HCT116 (cell line): Measurements from ENCODE around the gene GPA33.

ENCODE experiments used
- ATF3 ChIP-seq: IDR thresholded peaks from 2 replicates; pipeline ENCODE4 v1.6.1; 2012
- EGR1 ChIP-seq: IDR thresholded peaks from 2 replicates; pipeline ENCODE4 v1.6.1; 2012; ENCODE audit warnings: low read depth
- EZH2 ChIP-seq: fragments of 200-600 bp; sonication (generic); IDR thresholded peaks from 2 replicates; pipeline ENCODE4 v1.6.1; 2017; ENCODE audit warnings: antibody characterized with exemption, mixed run types
- EZH2phosphoT487 ChIP-seq: fragments of 200-600 bp; IDR thresholded peaks from 2 replicates; pipeline ENCODE4 v1.6.1; 2018; ENCODE audit warnings: antibody characterized with exemption, borderline replicate concordance
- JUND ChIP-seq: IDR thresholded peaks from 2 replicates; pipeline ENCODE4 v1.6.1; 2012
- POLR2A ChIP-seq: IDR thresholded peaks from 2 replicates; pipeline ENCODE4 v1.7.0; 2011; ENCODE audit warnings: borderline replicate concordance; ENCODE audit not compliant: insufficient read depth, insufficient read length; ENCODE audit errors: extremely low read depth
- POLR2AphosphoS5 ChIP-seq: IDR thresholded peaks from 2 replicates; pipeline ENCODE4 v1.6.1; 2011; ENCODE audit warnings: mild to moderate bottlenecking, low read depth, low read length, moderate library complexity
- RAD21 ChIP-seq: IDR thresholded peaks from 2 replicates; pipeline ENCODE4 v1.6.1; 2012; ENCODE audit warnings: low read depth, mild to moderate bottlenecking
- REST ChIP-seq: IDR thresholded peaks from 2 replicates; pipeline ENCODE4 v1.6.1; 2012; ENCODE audit warnings: low read depth
- SP1 ChIP-seq: IDR thresholded peaks from 2 replicates; pipeline ENCODE4 v1.6.1; 2012; ENCODE audit warnings: low read depth
- ZNF274 ChIP-seq: fragments of 200-500 bp; sonication (Bioruptor generic); IDR thresholded peaks from 2 replicates; pipeline ENCODE4 v1.6.1; 2014; ENCODE audit warnings: mild to moderate bottlenecking, low read depth, low read length, inconsistent platforms
- TF ChIP-seq, protein P1 (sequence below): IDR thresholded peaks from 2 replicates; pipeline ENCODE4 v1.6.1; 2012
- TF ChIP-seq, protein P2 (sequence below), 3 experiments: fragments of 200-600 bp in 1 of 3; sonication (generic) in 1 of 3; IDR thresholded peaks in 2 of 3; conservative IDR thresholded peaks in 1 of 3; 2 replicates each; pipeline ENCODE4 v1.5.1; 2012 to 2017; ENCODE audit warnings: low read depth in 2 of 3, low read length in 2 of 3, antibody characterized with exemption in 1 of 3, borderline replicate concordance in 1 of 3, control low read depth in 1 of 3, mild to moderate bottlenecking in 1 of 3, mixed read lengths in 1 of 3, mixed run types in 1 of 3, moderate library complexity in 1 of 3; ENCODE audit not compliant: insufficient read depth in 1 of 3

- TF ChIP-seq POLR2A (no peak), REST (no peak), EZH2 (no peak), JUND (no peak), EZH2phosphoT487 (no peak), POLR2AphosphoS5 (no peak), RAD21 (no peak), SP1 (no peak), EGR1 (no peak), ZNF274 (no peak), ATF3 (no peak)
- TF ChIP-seq, protein P1, sequence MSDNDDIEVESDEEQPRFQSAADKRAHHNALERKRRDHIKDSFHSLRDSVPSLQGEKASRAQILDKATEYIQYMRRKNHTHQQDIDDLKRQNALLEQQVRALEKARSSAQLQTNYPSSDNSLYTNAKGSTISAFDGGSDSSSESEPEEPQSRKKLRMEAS, result no peak
- TF ChIP-seq, protein P2, sequence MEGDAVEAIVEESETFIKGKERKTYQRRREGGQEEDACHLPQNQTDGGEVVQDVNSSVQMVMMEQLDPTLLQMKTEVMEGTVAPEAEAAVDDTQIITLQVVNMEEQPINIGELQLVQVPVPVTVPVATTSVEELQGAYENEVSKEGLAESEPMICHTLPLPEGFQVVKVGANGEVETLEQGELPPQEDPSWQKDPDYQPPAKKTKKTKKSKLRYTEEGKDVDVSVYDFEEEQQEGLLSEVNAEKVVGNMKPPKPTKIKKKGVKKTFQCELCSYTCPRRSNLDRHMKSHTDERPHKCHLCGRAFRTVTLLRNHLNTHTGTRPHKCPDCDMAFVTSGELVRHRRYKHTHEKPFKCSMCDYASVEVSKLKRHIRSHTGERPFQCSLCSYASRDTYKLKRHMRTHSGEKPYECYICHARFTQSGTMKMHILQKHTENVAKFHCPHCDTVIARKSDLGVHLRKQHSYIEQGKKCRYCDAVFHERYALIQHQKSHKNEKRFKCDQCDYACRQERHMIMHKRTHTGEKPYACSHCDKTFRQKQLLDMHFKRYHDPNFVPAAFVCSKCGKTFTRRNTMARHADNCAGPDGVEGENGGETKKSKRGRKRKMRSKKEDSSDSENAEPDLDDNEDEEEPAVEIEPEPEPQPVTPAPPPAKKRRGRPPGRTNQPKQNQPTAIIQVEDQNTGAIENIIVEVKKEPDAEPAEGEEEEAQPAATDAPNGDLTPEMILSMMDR (IDR thresholded peaks at IDR 0.05 in 2 of 3, conservative IDR thresholded peaks at IDR 0.05 in 1 of 3; ENCODE audit: borderline replicate concordance in 1 of 3, insufficient read depth in 1 of 3, low read depth in 2 of 3, low read length in 2 of 3), result no peak
These were observed 9.7 kb upstream of the GPA33 start for GRCh38 chr1:167099851-167100250.
